Epithelial cell of proximal tubule (primary cell): Measurements from ENCODE around the gene TMEM134. TPM values are rescaled to one million over a fixed set of nuclear protein-coding genes. Genes with fewer than 3 reads are reported as not detected.
"Not testable (repeated sequence)": the region's sequence is repeated elsewhere in the genome, so short reads cannot be mapped to it uniquely, and the experiment has no call there.

Source experiments
- DNase-seq: peaks from one replicate; pipeline ENCODE4 v3.0.0-alpha.2; 2011; ENCODE audit warnings: low read depth
- H3K4me3 ChIP-seq: 2 replicates; pipeline ENCODE4 v1.5.1; 2011; ENCODE audit warnings: low read depth, mild to moderate bottlenecking, low read length
- CTCF ChIP-seq: conservative IDR thresholded peaks from 2 replicates; pipeline ENCODE4 v1.5.1; 2012; ENCODE audit warnings: low read depth, mild to moderate bottlenecking, low read length
- total RNA-seq: library from RNA; depleted of rRNA; stranded (reverse); fragments of >200 nt; gene quantifications from 2 replicates; pipeline ENCODE4 v1.2.3, GENCODE V29; 2015

Gene TMEM134
- total RNA-seq, 1 donor from 2014 or later, result 74.0 TPM

DNA sequence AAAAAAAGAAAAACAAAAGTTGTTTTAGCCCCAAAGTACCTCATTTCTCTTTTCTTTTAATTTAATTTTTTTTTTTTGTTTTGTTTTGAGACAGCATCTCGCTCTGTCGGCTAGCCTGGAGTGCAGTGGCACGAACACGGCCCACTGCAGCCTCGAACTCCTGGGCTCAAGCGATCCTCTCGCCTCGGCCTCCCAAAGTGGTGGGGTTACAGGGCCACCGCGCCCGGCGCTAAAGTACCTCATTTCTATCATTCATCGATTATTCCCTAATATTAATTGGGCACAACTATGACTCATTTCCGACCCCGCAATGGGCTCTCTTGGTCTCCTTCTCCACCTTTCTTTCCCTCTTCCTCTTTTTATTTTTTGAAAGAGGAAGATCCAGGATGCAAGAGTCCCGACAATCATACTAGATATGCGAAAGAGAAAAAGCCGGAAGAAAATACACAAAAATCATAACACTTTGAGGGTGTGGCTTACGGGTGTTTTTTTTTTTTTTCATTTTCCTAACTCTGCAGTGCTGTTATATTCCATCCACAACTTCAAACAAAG lies 13.3 kb upstream of the TMEM134 start:
- TF ChIP-seq CTCF, result no peak
- no peak for DNase-seq
- H3K4me3 ChIP-seq, result peak overlapping the region; percentile 68

- not testable (repeated sequence) for DNase-seq, H3K4me3 ChIP-seq
Measured at GRCh38 chr11:67477344-67478050, 8.4 kb upstream of the TMEM134 start.

GRCh38 chr11:67476692-67477091 lies 7.6 kb upstream of the TMEM134 start:
- not testable (repeated sequence) for DNase-seq, H3K4me3 ChIP-seq

GRCh38 chr11:67472882-67473281 lies 3.8 kb upstream of the TMEM134 start:
- DNase-seq, result no peak

GRCh38 chr11:67470337-67471002 lies 1.4 kb upstream of the TMEM134 start:
- TF ChIP-seq CTCF, result no peak
- no peak for DNase-seq
- H3K4me3 ChIP-seq, result no peak overlapping the region

More at GRCh38 chr11:67472882-67473281, 3.8 kb upstream of the TMEM134 start:
- no peak overlapping the region for H3K4me3 ChIP-seq
- TF ChIP-seq CTCF, result no peak

GRCh38 chr11:67469508-67469811 lies 409 bp upstream of the TMEM134 start:
- no peak for DNase-seq
- H3K4me3 ChIP-seq, result peak overlapping the region; percentile 84
- no peak for TF ChIP-seq CTCF

GRCh38 chr11:67468456-67468758 lies 644 bp downstream of the TMEM134 start:
- H3K4me3 ChIP-seq, result peak overlapping the region; percentile 84
- no peak for DNase-seq
- TF ChIP-seq CTCF, result no peak

DNA sequence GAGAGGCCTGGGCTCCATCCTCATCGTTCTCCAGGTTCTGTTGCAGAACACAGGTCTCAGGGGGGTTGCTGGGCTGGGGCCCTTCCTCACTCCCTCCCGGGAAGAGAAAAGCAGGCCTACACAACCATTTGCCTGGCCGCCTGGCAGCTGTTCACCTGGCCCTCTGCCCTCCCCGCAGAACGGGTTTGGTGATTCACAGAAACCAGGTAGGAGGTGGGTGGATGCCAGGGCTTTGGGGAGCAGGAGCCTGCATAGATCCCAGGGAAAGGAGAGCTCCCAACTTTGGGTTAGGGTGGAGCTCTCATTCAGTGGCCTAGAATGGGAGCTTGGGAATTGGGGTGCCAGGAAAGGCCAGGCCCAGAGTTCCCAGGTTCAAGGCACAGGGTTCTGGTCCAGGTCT lies 995 bp downstream of the TMEM134 start:
- TF ChIP-seq CTCF, result no peak
- DNase-seq, result no peak
- peak overlapping the region; percentile 84 for H3K4me3 ChIP-seq
